ENCODE measurements around the gene BARHL1. TPM values are rescaled to one million over a fixed set of nuclear protein-coding genes. Genes with fewer than 3 reads are reported as not detected.

Gene BARHL1
- total RNA-seq, 1 donor: not detected

DNA sequence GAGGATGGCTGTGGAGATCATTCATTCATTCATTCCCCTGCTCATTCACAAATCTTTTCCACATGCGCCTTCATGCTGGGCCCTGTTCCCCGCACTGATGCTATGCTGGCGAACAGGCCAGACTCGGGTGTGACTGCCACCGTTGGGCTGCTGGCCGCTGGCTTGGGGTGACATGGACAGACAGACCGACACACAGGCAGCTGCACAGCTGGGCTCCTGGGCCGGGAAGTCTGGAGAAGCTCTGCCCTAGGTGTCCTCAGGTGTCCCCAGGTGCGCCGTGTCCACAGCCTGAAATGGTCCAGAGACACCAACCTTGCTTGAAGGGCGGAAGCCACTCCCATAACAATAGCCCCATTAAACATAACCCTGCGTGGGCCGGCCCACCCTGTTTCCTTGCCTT, 35.0 kb upstream of the BARHL1 start:
- no peak overlapping the region for H3K4me3 ChIP-seq (ENCODE audit: low read depth, low read length)
- TF ChIP-seq, protein P1, sequence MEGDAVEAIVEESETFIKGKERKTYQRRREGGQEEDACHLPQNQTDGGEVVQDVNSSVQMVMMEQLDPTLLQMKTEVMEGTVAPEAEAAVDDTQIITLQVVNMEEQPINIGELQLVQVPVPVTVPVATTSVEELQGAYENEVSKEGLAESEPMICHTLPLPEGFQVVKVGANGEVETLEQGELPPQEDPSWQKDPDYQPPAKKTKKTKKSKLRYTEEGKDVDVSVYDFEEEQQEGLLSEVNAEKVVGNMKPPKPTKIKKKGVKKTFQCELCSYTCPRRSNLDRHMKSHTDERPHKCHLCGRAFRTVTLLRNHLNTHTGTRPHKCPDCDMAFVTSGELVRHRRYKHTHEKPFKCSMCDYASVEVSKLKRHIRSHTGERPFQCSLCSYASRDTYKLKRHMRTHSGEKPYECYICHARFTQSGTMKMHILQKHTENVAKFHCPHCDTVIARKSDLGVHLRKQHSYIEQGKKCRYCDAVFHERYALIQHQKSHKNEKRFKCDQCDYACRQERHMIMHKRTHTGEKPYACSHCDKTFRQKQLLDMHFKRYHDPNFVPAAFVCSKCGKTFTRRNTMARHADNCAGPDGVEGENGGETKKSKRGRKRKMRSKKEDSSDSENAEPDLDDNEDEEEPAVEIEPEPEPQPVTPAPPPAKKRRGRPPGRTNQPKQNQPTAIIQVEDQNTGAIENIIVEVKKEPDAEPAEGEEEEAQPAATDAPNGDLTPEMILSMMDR (IDR thresholded peaks at IDR 0.05; ENCODE audit: insufficient read depth, low read length): no peak
- DNase-seq (ENCODE audit: low read depth): no peak

DNA sequence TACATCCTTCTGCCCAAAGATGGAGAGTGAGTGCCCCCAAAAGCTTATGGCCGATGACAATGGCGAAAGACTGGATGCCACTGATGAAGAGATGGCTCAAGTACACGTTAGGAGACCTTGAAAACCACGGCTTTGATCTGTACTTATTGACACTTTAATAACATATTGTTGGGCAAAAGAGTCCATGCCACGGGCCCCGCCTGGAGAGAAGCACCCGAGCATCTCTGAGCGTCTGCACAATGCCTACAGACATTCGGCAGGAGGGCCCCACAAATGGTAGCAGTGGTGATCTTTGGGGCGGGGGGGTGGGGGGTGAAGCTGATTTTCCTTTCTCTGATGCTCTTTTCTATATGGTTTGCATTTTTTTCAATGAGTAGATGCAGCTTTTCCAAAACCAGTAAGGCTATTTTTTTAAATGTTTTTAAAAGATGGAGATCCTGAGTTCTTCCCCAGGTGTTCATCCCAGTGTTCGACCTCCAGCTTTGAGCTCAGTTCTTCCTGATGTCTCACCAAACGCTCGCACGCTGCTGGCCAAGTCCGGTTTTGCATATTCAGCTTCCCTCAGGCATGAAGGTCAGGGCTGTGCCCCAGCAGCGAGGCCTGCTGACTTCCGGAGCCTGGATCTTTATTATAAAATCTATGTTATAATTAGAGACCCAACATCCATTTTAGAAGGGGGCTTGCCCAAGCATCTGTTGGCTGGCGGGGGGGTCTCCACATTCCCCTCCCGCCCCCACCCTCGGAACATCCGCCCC, 34.3 kb upstream of the BARHL1 start:
- TF ChIP-seq, protein P1 (IDR thresholded peaks at IDR 0.05; ENCODE audit: insufficient read depth, low read length): no peak
- no peak for DNase-seq (ENCODE audit: low read depth)
- H3K4me3 ChIP-seq (ENCODE audit: low read depth, low read length): no peak overlapping the region

DNA sequence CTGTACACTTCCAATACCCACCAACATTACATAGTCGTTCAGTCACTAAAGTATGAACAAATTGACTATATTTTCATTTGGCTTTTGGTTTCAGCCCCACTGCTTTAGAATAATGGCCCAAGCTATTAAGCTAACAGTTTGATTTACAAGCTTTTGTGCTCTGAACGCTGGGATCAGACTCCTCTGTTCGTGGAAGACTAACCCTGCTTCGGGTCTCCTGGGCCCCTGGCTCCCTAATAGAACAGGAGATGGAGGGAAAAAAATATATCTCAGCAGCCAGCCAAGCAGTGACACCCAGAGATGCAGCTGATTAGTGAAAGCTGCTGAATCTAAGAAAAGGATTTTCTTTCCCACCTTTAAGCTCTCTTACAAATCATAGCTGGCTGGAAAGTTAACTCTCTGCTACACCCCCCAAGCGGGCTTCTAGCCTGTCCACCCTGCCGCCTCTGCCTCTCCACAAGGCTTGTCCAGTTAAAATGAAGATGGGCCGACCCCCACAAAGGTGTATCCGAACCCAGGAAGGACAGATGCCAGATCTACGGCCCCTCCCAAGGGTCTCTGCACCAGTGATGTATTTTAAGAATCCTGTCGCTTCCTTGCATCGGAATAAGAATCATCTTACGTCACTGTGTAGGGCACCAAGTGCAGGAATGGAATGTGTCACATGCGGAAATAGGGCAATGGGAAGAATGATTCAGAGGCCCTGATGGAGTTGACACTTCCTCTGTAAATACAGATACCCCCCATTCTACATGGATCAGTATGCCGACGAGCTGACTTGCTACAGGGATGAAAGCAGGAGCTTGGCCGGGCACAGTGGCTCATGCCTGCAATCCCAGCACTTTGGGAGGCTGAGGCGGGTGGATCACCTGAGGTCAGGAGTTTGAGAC, 33.4 kb upstream of the BARHL1 start:
- no peak for DNase-seq (ENCODE audit: low read depth)
- no peak overlapping the region for H3K4me3 ChIP-seq (ENCODE audit: low read depth, low read length)
- TF ChIP-seq, protein P1 (IDR thresholded peaks at IDR 0.05; ENCODE audit: insufficient read depth, low read length): no peak

DNA sequence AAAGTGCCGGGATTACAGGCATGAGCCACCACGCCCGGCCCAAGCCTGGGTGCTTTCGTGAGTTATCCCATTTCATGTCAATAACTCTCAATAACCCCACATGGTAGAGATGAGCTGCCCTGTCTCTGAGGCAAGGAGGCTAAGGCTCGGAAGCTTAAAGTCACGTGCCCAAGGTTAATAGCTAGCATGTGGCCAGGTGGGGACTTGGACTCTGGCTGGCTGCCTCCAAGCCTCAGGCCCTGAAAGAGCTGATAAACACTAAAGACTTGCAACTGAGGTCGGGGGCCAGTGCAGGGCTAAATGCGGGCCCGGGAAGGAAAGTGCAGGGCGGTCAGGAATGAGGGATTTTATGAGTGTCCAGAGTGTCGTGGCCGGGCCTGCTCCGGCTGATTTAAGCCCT, 30.9 kb upstream of the BARHL1 start:
- H3K4me3 ChIP-seq (ENCODE audit: low read depth, low read length): no peak overlapping the region
- no peak for DNase-seq (ENCODE audit: low read depth)
- TF ChIP-seq, protein P1 (IDR thresholded peaks at IDR 0.05; ENCODE audit: insufficient read depth, low read length): no peak

DNA sequence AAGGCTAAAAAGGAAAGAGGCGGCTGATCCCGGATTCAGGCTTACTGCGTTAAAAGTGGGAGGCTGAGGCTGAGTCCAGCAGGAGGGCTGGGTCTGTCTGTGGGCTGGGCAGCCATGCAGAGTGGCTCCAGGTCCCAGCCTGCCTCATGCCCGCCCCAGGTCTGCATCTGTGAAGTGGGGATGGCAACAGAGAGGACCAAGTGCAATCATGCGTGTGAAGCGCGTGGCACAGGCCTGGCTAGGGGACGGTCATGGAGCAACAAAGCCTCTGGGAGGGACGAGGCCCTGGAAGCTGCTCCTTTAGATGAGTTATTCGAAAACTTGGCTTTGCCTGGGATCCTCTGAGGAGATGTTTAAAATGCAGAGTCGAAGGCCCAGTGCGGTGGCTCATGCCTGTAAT, 30.4 kb upstream of the BARHL1 start:
- no peak for DNase-seq (ENCODE audit: low read depth)
- TF ChIP-seq, protein P1 (IDR thresholded peaks at IDR 0.05; ENCODE audit: insufficient read depth, low read length): no peak
- H3K4me3 ChIP-seq (ENCODE audit: low read depth, low read length): no peak overlapping the region

DNA sequence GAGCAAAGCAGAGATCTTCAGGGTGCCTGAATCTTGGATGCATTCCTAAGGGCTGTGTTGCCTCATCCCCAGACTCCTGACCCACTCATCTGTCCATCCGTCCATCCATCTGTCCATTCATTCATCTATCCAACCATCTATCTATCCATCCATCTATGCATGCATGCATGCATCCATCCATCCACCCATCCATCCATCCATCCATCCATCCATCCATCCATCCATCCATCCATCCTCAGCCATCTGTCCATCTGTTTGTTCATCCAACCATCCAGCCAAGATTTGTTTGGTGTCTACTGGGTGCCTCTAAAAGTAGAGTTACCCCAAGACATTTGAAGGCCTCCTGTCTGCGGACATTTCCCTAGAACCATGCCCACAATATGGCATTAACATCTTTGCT, 27.7 kb upstream of the BARHL1 start:
- TF ChIP-seq, protein P1 (IDR thresholded peaks at IDR 0.05; ENCODE audit: insufficient read depth, low read length): no peak
- H3K4me3 ChIP-seq (ENCODE audit: low read depth, low read length): no peak overlapping the region
- no peak for DNase-seq (ENCODE audit: low read depth)
